Transverse colon (tissue), 3 donors: ENCODE measurements around the gene SBNO1.

Source experiments
- EP300 ChIP-seq: sonication (generic); formaldehyde crosslinking; IDR thresholded peaks from one replicate; pipeline ENCODE4 v1.6.1; 2017; ENCODE audit warnings: antibody characterized with exemption, low read depth
- POLR2A ChIP-seq: fragments of 450-650 bp; IDR thresholded peaks from one replicate; pipeline ENCODE4 v1.6.1; 2016; ENCODE audit warnings: antibody characterized with exemption, mild to moderate bottlenecking, moderate library complexity
- TF ChIP-seq, protein P1 (sequence below), 5 experiments: fragments of 200-600 bp in 3 of 5; fragments of 450-650 bp in 2 of 5; sonication (generic) in 3 of 5; IDR thresholded peaks; 1 replicate in 2 of 5; 2 replicates in 3 of 5; pipeline ENCODE4 v1.5.1; 2016 to 2017; ENCODE audit warnings: antibody characterized with exemption in 5 of 5, inconsistent platforms in 3 of 5, mild to moderate bottlenecking in 2 of 5, moderate library complexity in 1 of 5

DNA sequence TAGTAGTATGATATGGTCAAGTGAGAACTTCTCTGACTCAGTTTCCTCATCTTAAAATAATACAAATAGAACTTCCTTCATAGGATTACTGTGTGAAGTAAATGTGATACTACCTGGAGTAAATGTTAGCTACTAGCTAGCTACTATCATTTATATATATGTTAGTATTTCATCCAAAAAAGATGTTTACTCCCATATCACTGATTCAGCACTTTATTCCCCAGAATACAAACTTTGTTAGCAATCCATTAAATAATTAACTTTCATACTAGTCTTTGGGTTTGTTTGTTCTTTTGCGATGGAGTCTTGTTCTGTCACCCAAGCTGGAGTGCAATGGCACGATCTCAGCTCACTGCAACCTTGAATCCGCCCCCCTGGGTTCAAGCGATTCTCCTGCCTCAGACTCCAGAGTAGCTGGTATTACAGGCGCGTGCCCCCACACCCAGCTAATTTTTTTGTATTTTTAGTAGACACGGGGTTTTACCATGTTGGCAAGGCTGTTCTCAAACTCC, 8.4 kb downstream of the SBNO1 start:
- TF ChIP-seq POLR2A (no peak), EP300 (no peak)
- TF ChIP-seq, protein P1, sequence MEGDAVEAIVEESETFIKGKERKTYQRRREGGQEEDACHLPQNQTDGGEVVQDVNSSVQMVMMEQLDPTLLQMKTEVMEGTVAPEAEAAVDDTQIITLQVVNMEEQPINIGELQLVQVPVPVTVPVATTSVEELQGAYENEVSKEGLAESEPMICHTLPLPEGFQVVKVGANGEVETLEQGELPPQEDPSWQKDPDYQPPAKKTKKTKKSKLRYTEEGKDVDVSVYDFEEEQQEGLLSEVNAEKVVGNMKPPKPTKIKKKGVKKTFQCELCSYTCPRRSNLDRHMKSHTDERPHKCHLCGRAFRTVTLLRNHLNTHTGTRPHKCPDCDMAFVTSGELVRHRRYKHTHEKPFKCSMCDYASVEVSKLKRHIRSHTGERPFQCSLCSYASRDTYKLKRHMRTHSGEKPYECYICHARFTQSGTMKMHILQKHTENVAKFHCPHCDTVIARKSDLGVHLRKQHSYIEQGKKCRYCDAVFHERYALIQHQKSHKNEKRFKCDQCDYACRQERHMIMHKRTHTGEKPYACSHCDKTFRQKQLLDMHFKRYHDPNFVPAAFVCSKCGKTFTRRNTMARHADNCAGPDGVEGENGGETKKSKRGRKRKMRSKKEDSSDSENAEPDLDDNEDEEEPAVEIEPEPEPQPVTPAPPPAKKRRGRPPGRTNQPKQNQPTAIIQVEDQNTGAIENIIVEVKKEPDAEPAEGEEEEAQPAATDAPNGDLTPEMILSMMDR (IDR thresholded peaks at IDR 0.05) = no peak
